ENCODE results near the gene MC5R.

GRCh38 chr18:13800505-13801259 lies 23.3 kb upstream of the MC5R start:
- TF ChIP-seq ZNF274 (IDR thresholded peaks at IDR 0.05; ENCODE audit: low read depth, low read length) = no peak
- no peak for TF ChIP-seq YY1 (IDR thresholded peaks at IDR 0.05; ENCODE audit: insufficient read depth, insufficient read length)
- TF ChIP-seq SUZ12 (IDR thresholded peaks at IDR 0.05; ENCODE audit: extremely low read depth, insufficient read depth, insufficient read length) = no peak
